CD4-positive, CD25-positive, alpha-beta regulatory T cell (primary cell): ENCODE results near the gene TMEM59. TPM values are rescaled to one million over a fixed set of nuclear protein-coding genes. Genes with fewer than 3 reads are reported as not detected.
"Not testable (repeated sequence)": the region's sequence is repeated elsewhere in the genome, so short reads cannot be mapped to it uniquely, and the experiment has no call there.

Source experiments
- ATAC-seq, 2 donors: fragments of 150-1000 bp; cut with Tn5 transposase; one replicate each; pipeline ENCODE4 v1.10.0; 2021; ENCODE audit warnings: low read depth in 2 of 2, moderate number of reproducible peaks in 2 of 2, moderate library complexity in 1 of 2
- DNase-seq, 3 donors: peaks; one replicate each; pipeline versions ENCODE4 v3.0.0 to v3.0.0-alpha.2; 2012 to 2022; ENCODE audit warnings: mixed read lengths in 1 of 3
- H3K27ac ChIP-seq: one replicate; pipeline ENCODE4 v1.7.0; 2013; ENCODE audit warnings: mild to moderate bottlenecking, low read length; ENCODE audit not compliant: insufficient read depth, poor library complexity, severe bottlenecking
- H3K27me3 ChIP-seq: one replicate; pipeline ENCODE4 v1.7.0; 2013; ENCODE audit warnings: low read length; ENCODE audit not compliant: control insufficient read depth, insufficient read depth
- H3K36me3 ChIP-seq: one replicate; pipeline ENCODE4 v1.7.0; 2013; ENCODE audit warnings: mild to moderate bottlenecking, low read length, moderate library complexity; ENCODE audit not compliant: control insufficient read depth, insufficient read depth
- H3K4me1 ChIP-seq: 2 replicates; pipeline ENCODE4 v1.7.0; 2013; ENCODE audit warnings: mild to moderate bottlenecking, low read length; ENCODE audit not compliant: insufficient read depth, control insufficient read depth, poor library complexity, severe bottlenecking
- H3K4me3 ChIP-seq: one replicate; pipeline ENCODE4 v1.7.0; 2013; ENCODE audit warnings: low read depth, mild to moderate bottlenecking, low read length, moderate library complexity
- H3K9me3 ChIP-seq, 2 experiments: 1 replicate in 1 of 2; 2 replicates in 1 of 2; pipeline ENCODE4 v1.7.0; 2013; ENCODE audit warnings: low read length in 2 of 2, mild to moderate bottlenecking in 1 of 2, moderate library complexity in 1 of 2; ENCODE audit not compliant: control insufficient read depth in 2 of 2
- H3K27ac Mint-ChIP-seq, 3 donors: one replicate each; pipeline ENCODE4 v1.8.0; 2020 to 2022; ENCODE audit warnings: mild to moderate bottlenecking in 3 of 3, mixed read lengths in 3 of 3, moderate library complexity in 2 of 3
- H3K27me3 Mint-ChIP-seq: one replicate; pipeline ENCODE4 v1.8.0; 2022; ENCODE audit warnings: mild to moderate bottlenecking, mixed read lengths
- H3K36me3 Mint-ChIP-seq: one replicate; pipeline ENCODE4 v1.8.0; 2020; ENCODE audit warnings: mixed read lengths
- H3K4me1 Mint-ChIP-seq, 4 donors: one replicate each; pipeline ENCODE4 v1.8.0; 2020 to 2022; ENCODE audit warnings: mixed read lengths in 4 of 4, mild to moderate bottlenecking in 1 of 4
- H3K4me3 Mint-ChIP-seq, 4 donors: one replicate each; pipeline ENCODE4 v1.8.0; 2020 to 2022; ENCODE audit warnings: mild to moderate bottlenecking in 4 of 4, mixed read lengths in 4 of 4, moderate library complexity in 3 of 4
- H3K9me3 Mint-ChIP-seq, 7 donors: one replicate each; pipeline ENCODE4 v1.8.0; 2020 to 2022; ENCODE audit warnings: mixed read lengths in 7 of 7, mild to moderate bottlenecking in 3 of 7, moderate library complexity in 2 of 7
- polyA plus RNA-seq, 4 donors: library from polyadenylated mRNA; unstranded; fragments of 300-500 nt; fragmentation: Illumina TruSeq; gene quantifications; one replicate each; pipeline ENCODE4 v1.2.3, GENCODE V29; 2021
- total RNA-seq: library from RNA; stranded (reverse); gene quantifications from one replicate; pipeline ENCODE4 v1.2.3, GENCODE V29; 2022

TMEM59 gene
- total and polyA plus RNA-seq, 5 donors from 2014 or later, result 180 to 863 (median 680) TPM

DNA sequence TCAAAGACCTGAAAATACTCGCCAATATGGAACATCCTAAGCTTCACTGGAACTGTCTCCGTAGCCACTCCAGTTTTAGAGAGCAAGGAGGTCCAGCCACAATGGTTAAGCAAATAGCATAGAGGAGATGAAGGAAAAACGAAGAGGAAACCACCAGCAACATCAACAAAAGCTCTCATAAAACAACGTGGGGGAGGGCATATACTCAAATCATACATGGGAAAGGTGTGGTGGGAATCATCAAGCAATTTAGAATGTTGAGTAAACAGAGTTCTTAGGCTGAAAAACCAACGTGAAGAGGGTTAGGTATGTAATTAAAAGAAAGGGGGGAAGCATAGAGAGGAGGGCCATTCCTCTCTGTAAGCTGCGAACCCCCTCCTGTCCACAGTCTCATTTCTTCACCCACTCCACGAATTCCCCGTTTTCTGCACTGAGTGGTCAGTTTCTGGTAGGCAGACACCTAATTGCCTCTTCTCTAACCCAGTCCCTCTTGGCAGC lies 1.0 kb downstream of the TMEM59 start:
- H3K4me3 ChIP-seq, result peak overlapping the region; percentile 98
- no peaks in the 10 kb centered on the region for H3K27me3 ChIP-seq
- ATAC-seq, result no peak
- Mint-ChIP-seq H3K4me1 (peaks cover 5 to 60% (median 44%) of the 10 kb centered on the region in 4 donors), H3K27me3 (no peaks in the 10 kb centered on the region), H3K27ac (no peak overlapping the region), H3K9me3 (no peaks in the 10 kb centered on the region), H3K4me3 (no peak overlapping the region), H3K36me3 (peaks cover 17% of the 10 kb centered on the region)
- H3K27ac ChIP-seq, result peak overlapping the region; percentile 93
- H3K36me3 ChIP-seq, result peaks cover 7% of the 10 kb centered on the region
- peaks cover 71% of the 10 kb centered on the region for H3K4me1 ChIP-seq
- H3K9me3 ChIP-seq, result no peaks in the 10 kb centered on the region
- peak in 1 of 3 donors; percentile 8 for DNase-seq

DNA sequence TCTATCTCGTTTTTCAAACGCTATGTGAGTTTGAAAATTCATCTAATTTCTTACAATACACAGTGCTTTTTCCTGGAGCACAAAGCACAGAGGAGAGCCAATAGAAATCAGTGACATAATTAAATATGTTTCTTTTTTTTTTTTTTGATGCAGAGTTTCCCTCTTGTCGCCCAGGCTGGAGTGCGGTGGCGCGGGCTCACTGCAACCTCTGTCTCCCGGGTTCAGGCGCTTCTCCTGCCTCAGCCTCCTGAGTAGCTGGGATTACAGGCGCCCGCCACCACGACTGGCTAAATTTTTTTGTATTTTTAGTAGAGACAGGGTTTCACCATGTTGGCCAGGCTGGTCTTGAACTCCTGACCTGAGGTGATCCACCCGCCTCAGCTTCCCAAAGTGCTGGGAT lies 2.6 kb downstream of the TMEM59 start:
- not testable (repeated sequence) for H3K27ac ChIP-seq, H3K9me3 Mint-ChIP-seq, H3K4me3 ChIP-seq, DNase-seq, H3K27ac Mint-ChIP-seq, H3K27me3 Mint-ChIP-seq, H3K27me3 ChIP-seq, H3K9me3 ChIP-seq, ATAC-seq, H3K36me3 Mint-ChIP-seq
- peak overlapping the region; percentile 19 to 60 (median 48) for H3K4me3 Mint-ChIP-seq
- Histone ChIP-seq H3K4me1 (peaks cover 72% of the 10 kb centered on the region), H3K36me3 (peaks cover 20% of the 10 kb centered on the region)
- H3K4me1 Mint-ChIP-seq, result peaks cover 12 to 61% (median 44%) of the 10 kb centered on the region in 4 donors

DNA sequence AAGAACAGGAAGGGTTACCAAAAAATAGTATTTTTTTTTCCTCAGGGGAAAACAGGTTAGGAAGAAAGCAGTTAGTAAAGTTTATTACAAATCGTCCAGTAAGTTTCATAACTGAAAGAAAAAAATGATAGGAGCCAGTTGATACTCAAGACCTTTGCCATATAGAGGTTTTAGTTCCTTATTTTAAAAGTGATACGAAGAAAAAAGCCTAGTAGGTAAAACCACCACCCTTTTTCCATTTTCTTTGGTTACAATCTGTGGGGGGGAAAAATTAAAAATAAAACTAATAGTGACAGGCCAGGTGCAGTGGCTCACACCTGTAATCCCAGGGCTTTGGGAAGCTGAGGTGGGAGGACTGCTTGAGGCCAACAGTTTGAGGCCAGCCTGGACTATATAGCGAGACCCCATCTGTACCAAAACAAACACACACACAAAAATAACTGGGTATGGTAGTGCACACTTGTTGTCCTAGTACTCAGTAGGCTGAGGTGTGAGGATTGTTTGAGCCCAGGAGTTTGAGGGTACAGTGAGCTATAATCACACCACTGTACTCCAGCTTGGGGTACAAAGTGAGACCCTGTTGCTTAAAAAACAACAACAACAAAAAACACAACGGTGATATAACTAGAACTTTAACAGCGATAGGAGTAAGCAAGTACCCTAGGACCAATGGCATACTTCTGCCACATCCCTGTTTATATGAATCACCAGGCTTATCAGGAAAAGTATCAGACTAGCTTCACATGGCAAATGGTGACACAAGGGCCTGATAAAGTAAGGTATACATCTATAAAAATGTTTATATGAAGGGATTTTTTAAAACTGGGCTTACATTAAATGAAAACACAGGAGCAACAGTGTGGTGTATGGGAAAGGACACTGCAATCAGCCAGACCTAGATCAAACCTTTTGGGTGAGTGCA lies 5.4 kb downstream of the TMEM59 start:
- peak overlapping the region in 3 of 4 donors; percentile 46 to 69 (median 67) for H3K4me3 Mint-ChIP-seq
- no peak overlapping the region for H3K27ac ChIP-seq
- peaks cover 55% of the 10 kb centered on the region for H3K4me1 ChIP-seq
- peaks cover 23 to 56% (median 42%) of the 10 kb centered on the region in 4 donors for H3K4me1 Mint-ChIP-seq
- peak overlapping the region in 2 of 3 donors; percentile 23 to 76 for H3K27ac Mint-ChIP-seq
- H3K36me3 Mint-ChIP-seq, result peaks cover 17% of the 10 kb centered on the region
- no peaks in the 10 kb centered on the region for H3K27me3 Mint-ChIP-seq
- H3K36me3 ChIP-seq, result peaks cover 47% of the 10 kb centered on the region
- no peaks in the 10 kb centered on the region for H3K9me3 ChIP-seq
- no peak for ATAC-seq
- peak overlapping the region; percentile 38 for H3K4me3 ChIP-seq
- H3K27me3 ChIP-seq, result no peaks in the 10 kb centered on the region
- no peak for DNase-seq
- H3K9me3 Mint-ChIP-seq, result no peaks in the 10 kb centered on the region

DNA sequence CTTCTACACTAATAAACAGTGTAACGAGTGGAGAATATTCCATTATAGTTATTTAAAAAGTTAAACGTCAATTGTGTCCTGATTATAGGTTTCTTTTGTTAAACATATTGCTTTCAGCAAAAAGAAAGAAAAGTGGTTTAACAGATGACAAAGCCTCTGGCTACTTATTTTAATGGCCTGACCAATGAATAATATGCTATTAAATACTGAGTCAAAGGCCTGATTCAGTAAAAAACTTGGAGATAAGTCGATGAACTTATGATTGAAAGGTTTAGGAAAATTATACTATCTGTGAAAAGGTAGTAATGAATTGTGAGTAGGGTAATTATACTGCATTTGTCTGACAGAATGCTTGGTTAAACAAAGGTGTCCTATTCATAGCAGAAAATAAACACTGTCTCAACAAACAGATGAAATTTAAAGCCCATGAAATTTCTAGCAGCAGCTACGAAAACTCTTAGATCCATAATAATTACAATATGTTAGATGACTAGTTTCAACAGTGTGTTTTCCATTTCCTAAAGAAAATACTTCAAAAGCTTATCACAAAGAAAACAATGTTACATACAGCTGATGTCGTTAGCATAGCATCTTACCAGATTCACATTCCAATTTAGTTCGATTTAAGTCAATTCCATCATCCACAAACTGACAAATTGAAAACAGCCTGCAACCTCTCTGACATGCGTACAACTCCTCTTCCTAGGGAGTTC lies 6.2 kb downstream of the TMEM59 start:
- peak overlapping the region in 2 of 4 donors; percentile 46 to 67 for H3K4me3 Mint-ChIP-seq

DNA sequence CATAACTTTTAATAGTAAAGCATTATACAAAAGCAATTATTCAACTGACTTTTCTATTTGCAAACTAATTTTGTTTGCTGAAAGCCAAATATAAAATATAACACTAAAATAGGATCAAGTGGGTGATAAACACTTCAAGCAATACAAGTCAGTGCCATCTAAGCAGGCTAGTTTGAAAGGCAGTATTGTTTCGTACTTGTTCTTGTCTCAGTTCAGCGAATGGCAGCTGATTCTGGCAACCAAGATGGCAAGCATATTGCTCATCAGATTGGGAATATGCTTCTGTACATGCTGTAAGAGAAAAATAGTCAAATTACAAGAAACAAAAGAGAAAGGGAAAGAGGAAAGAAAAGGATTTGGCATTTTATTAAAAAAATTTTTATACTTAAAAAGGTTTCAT lies 7.5 kb downstream of the TMEM59 start:
- H3K4me3 Mint-ChIP-seq, result peak overlapping the region in 1 of 4 donors; percentile 15
- Histone ChIP-seq H3K27me3 (no peaks in the 10 kb centered on the region), H3K4me1 (peaks cover 33% of the 10 kb centered on the region), H3K9me3 (no peaks in the 10 kb centered on the region), H3K36me3 (peaks cover 68% of the 10 kb centered on the region), H3K4me3 (no peak overlapping the region), H3K27ac (peak overlapping the region; percentile 9)
- no peaks in the 10 kb centered on the region for H3K9me3 Mint-ChIP-seq
- ATAC-seq, result no peak
- peaks cover 27% of the 10 kb centered on the region for H3K36me3 Mint-ChIP-seq
- H3K27me3 Mint-ChIP-seq, result no peaks in the 10 kb centered on the region
- no peak for DNase-seq
- H3K27ac Mint-ChIP-seq, result no peak overlapping the region
- H3K4me1 Mint-ChIP-seq, result peaks cover 29 to 52% (median 43%) of the 10 kb centered on the region in 4 donors

More for the DNA sequence above, 6.2 kb downstream of the TMEM59 start:
- ATAC-seq (no peak), DNase-seq (no peak)
- H3K4me1 Mint-ChIP-seq, result peaks cover 29 to 56% (median 43%) of the 10 kb centered on the region in 4 donors
- Histone ChIP-seq H3K4me3 (peak overlapping the region; percentile 38), H3K9me3 (no peaks in the 10 kb centered on the region), H3K4me1 (peaks cover 47% of the 10 kb centered on the region), H3K36me3 (peaks cover 55% of the 10 kb centered on the region), H3K27me3 (no peaks in the 10 kb centered on the region), H3K27ac (no peak overlapping the region)
- no peaks in the 10 kb centered on the region for H3K9me3 Mint-ChIP-seq
- H3K27me3 Mint-ChIP-seq, result no peaks in the 10 kb centered on the region
- H3K27ac Mint-ChIP-seq, result peak overlapping the region in 2 of 3 donors; percentile 23 to 76
- H3K36me3 Mint-ChIP-seq, result peaks cover 22% of the 10 kb centered on the region

DNA sequence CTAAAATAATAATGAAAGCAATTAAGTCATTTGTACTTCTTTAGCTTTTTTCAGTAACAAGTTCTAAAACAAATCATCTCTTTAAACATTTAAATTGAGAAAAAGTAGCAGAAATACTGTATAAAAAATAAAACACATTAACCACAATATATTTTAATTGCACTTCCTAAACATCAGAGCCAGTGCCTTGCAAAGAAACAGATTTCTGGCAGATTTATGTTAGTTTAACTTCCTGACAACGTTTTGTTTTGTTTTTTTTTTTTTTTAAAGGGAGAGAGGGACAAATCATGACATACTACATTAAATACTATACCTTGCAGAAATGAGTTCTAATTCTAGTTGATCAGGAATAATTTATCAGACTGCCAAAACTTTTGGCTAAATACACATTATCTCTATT lies 11.2 kb downstream of the TMEM59 start:
- Mint-ChIP-seq H3K27ac (no peak overlapping the region), H3K36me3 (peaks cover 42% of the 10 kb centered on the region), H3K27me3 (no peaks in the 10 kb centered on the region), H3K9me3 (no peaks in the 10 kb centered on the region), H3K4me1 (peaks cover 24 to 29% (median 27%) of the 10 kb centered on the region in 4 donors), H3K4me3 (no peak overlapping the region)
- Histone ChIP-seq H3K27ac (no peak overlapping the region), H3K4me1 (peaks cover 3% of the 10 kb centered on the region), H3K4me3 (no peak overlapping the region), H3K9me3 (no peaks in the 10 kb centered on the region), H3K27me3 (no peaks in the 10 kb centered on the region), H3K36me3 (peaks cover 95% of the 10 kb centered on the region)
- DNase-seq, result no peak
- no peak for ATAC-seq

DNA sequence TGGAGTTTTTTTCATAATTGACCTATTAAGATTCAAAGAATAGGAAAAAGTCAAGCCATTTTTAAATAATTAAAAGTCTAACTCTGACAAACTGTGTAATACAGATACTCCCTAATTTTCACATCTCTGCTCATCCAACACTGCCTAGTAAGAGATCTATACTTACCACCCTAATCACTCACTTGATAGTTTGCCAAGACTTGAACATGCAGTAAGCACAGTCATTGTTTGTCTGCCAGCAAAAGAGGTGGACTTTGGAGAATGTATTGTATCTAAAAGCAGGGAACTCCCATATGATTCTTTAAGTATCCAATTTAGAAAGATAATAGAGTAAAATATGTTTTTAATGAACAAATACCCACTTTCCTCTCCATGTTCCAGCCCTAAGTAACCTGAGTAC lies 15.5 kb downstream of the TMEM59 start:
- Histone ChIP-seq H3K4me1 (no peaks in the 10 kb centered on the region), H3K4me3 (no peak overlapping the region), H3K9me3 (no peaks in the 10 kb centered on the region), H3K27ac (no peak overlapping the region), H3K27me3 (no peaks in the 10 kb centered on the region), H3K36me3 (peaks cover 98% of the 10 kb centered on the region)
- ATAC-seq, result no peak
- Mint-ChIP-seq H3K4me3 (no peak overlapping the region), H3K4me1 (peaks cover 4 to 10% (median 6%) of the 10 kb centered on the region in 4 donors), H3K9me3 (no peaks in the 10 kb centered on the region), H3K27ac (peak overlapping the region in 2 of 3 donors; percentile 59 to 64), H3K27me3 (no peaks in the 10 kb centered on the region), H3K36me3 (peaks cover 42% of the 10 kb centered on the region)
- DNase-seq, result no peak
